ENCODE results near the gene NFIX.
"Not testable (repeated sequence)": the region's sequence is repeated elsewhere in the genome, so short reads cannot be mapped to it uniquely, and the experiment has no call there.

Gene NFIX

GRCh38 chr19:12994701-12995595, at the start of gene NFIX:
Gene NFIX (plus strand): TSS chr19:12995475. CDS start chr19:12995838, 363 bp downstream.
- no peak for DNase-seq (ENCODE audit: low read depth)

- DNase-seq (ENCODE audit: low read depth): peak; percentile 97
Observed at GRCh38 chr19:12945479-12946091, 49.7 kb upstream of the NFIX start, which contains the start of gene RAD23A. Gene RAD23A (plus strand): TSS chr19:12945862. CDS start chr19:12945949, 87 bp downstream.

- DNase-seq (ENCODE audit: low read depth): no peak
Observed at GRCh38 chr19:12946092-12946721, 49.1 kb upstream of the NFIX start.

GRCh38 chr19:12946731-12947496, 48.4 kb upstream of the NFIX start:
- DNase-seq (ENCODE audit: low read depth): no peak

- no peak for DNase-seq (ENCODE audit: low read depth)
Observed at GRCh38 chr19:12947702-12948611, 47.3 kb upstream of the NFIX start.

- DNase-seq (ENCODE audit: low read depth): no peak
Observed at GRCh38 chr19:12948612-12949362, 46.5 kb upstream of the NFIX start.

GRCh38 chr19:12949363-12950283, 45.7 kb upstream of the NFIX start:
- no peak for DNase-seq (ENCODE audit: low read depth)

- not testable (repeated sequence) for DNase-seq (ENCODE audit: low read depth)
Observed at GRCh38 chr19:12952050-12952449, 43.2 kb upstream of the NFIX start.

GRCh38 chr19:12952488-12953137, 42.7 kb upstream of the NFIX start:
- DNase-seq (ENCODE audit: low read depth): no peak

- no peak for DNase-seq (ENCODE audit: low read depth)
Observed at GRCh38 chr19:12953138-12953798, 42.0 kb upstream of the NFIX start.

- DNase-seq (ENCODE audit: low read depth): no peak
Observed at GRCh38 chr19:12953799-12954611, 41.3 kb upstream of the NFIX start.

- no peak for DNase-seq (ENCODE audit: low read depth)
Observed at GRCh38 chr19:12954612-12954962, 40.7 kb upstream of the NFIX start.

- not testable (repeated sequence) for DNase-seq (ENCODE audit: low read depth)
Observed at GRCh38 chr19:12955575-12955974, 39.7 kb upstream of the NFIX start.

- DNase-seq (ENCODE audit: low read depth): no peak
Observed at GRCh38 chr19:12955996-12956395, 39.3 kb upstream of the NFIX start.

- peak; percentile 61 for DNase-seq (ENCODE audit: low read depth)
Observed at GRCh38 chr19:12956446-12957388, 38.6 kb upstream of the NFIX start, which contains the start of gene GADD45GIP1. Gene GADD45GIP1 (minus strand): TSS chr19:12957223. CDS start chr19:12957212, 11 bp downstream.

Measured in stimulated activated CD8-positive, alpha-beta memory T cell treated with anti-CD3 and anti-CD28 coated beads, Interleukin-12 subunit alpha, Interleukin-12 subunit beta, amount 100 ng/mL, for 1 hour (primary cell).